ENCODE results near the gene TICAM2. TPM values are rescaled to one million over a fixed set of nuclear protein-coding genes. Genes with fewer than 3 reads are reported as not detected.
A peak's percentile ranks its signal among the peaks of the same experiment; 100 is the strongest.

Gene TICAM2
- total and polyA plus RNA-seq, 9 of the 15 experiments (the other 6 are each of a cell fraction or from before 2014, with no cell fraction given) = 0.15 to 1.8 (median 0.98) TPM

GRCh38 chr5:115544436-115545350, 57.6 kb downstream of the TICAM2 start, which contains the start of gene FEM1C (continued):
- peak; percentile 65 for TF ChIP-seq VEZF1 (CRISPR knock-in tag; IDR thresholded peaks at IDR 0.05)
- peak; percentile 82 for TF ChIP-seq KDM5B (IDR thresholded peaks at IDR 0.05; ENCODE audit: insufficient replicate concordance, low read depth, low read length)
- no peak for TF ChIP-seq ZNF668 (CRISPR knock-in tag; IDR thresholded peaks at IDR 0.05)
- TF ChIP-seq KDM4B (IDR thresholded peaks at IDR 0.05; ENCODE audit: borderline replicate concordance in 2 of 2, low read depth in 1 of 2) = no peak
- 0 out of 2 replicates have a peak, but pooled peaks have one; percentile 51 for TF ChIP-seq ZNF280B (CRISPR knock-in tag; IDR thresholded peaks at IDR 0.05)
- peak; percentile 32; the same call in 1 of the 2 replicates for TF ChIP-seq ATF1 (CRISPR knock-in tag; IDR thresholded peaks at IDR 0.05)
- TF ChIP-seq ATF1 (tag; IDR thresholded peaks at IDR 0.05) = peak; percentile 37; the same call in 1 of the 2 replicates
- peak; percentile 71 for TF ChIP-seq CCNT2 (IDR thresholded peaks at IDR 0.05; ENCODE audit: borderline replicate concordance, extremely low read depth, insufficient read length, low read depth, low read length)
- TF ChIP-seq MLX (CRISPR knock-in tag; conservative IDR thresholded peaks at IDR 0.05) = 0 out of 4 replicates have a peak, but pooled peaks of 1 of the 2 experiments have one; percentile 18
- 0 out of 4 replicates have a peak, but pooled peaks of 1 of the 2 experiments have one; percentile 41 for TF ChIP-seq ZNF318 (IDR thresholded peaks at IDR 0.05; ENCODE audit: borderline replicate concordance in 1 of 2, low read depth in 1 of 2)
- no peak for TF ChIP-seq CBX2 (IDR thresholded peaks at IDR 0.05; ENCODE audit: insufficient read depth, low read length, poor library complexity, severe bottlenecking)
- TF ChIP-seq FUS (optimal IDR thresholded peaks at IDR 0.05; ENCODE audit: low read depth, low read length) = peak; percentile 34
